ENCODE results near the gene ZBTB16. TPM values are rescaled to one million over a fixed set of nuclear protein-coding genes. Genes with fewer than 3 reads are reported as not detected.

Gene ZBTB16
- polyA plus RNA-seq, 1 donor from 2014 or later, result 0.45 TPM

DNA sequence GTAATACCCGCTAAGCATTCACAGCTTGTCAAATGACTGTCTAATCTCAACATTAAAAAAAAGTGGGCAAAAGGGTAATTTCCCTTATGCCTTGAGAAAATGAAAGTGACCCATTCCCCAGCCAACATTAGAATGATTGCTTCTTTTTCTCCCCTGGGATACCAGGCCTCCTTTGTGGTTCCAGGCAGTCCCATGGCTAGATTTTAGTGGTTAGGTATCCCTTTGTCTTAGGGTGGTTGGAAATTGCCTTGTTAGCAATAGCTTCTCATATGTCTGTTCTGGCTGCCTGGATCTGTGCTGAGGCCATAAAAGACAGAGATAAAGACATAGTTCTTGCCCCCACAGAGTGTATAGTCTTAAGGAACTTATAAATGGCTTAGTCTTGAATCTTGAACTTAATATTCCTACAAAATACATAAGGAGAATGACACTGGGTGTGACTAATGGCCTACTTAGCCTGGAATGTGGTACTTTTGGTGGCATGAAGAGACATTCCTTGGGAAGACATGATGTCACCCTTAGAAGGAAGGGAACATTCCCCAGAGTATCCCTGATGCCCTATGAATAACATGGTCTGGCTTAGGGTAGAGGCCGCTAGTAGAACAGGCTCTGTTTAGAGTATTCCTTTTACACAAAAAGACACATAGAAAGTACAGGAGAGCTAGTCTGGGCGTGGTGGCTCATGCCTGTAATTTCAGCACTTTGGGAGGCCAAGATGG lies 90.3 kb downstream of the ZBTB16 start:
- no peak overlapping the region for H2AFZ ChIP-seq (ENCODE audit: low read depth, low read length)
- H3K9me3 ChIP-seq (ENCODE audit: low read length), result no peaks in the 10 kb centered on the region
- H3K36me3 ChIP-seq (ENCODE audit: insufficient read depth, low read length), result no peaks in the 10 kb centered on the region
- H3K4me2 ChIP-seq (ENCODE audit: low read length), result no peak overlapping the region
- H3K27me3 ChIP-seq (ENCODE audit: insufficient read depth, low read depth, low read length), result no peaks in the 10 kb centered on the region
- H3K27ac ChIP-seq (ENCODE audit: low read length), result no peak overlapping the region
- no peaks in the 10 kb centered on the region for H4K20me1 ChIP-seq (ENCODE audit: insufficient read depth)
- H3K4me3 ChIP-seq (ENCODE audit: low read length), result no peak overlapping the region
- TF ChIP-seq SMC3 (conservative IDR thresholded peaks at IDR 0.05; ENCODE audit: poor library complexity), result no peak
- TF ChIP-seq MXI1 (conservative IDR thresholded peaks at IDR 0.05; ENCODE audit: poor library complexity, severe bottlenecking), result no peak
- TF ChIP-seq RAD21 (conservative IDR thresholded peaks at IDR 0.05), result no peak
- no peak for TF ChIP-seq TAF1 (IDR thresholded peaks at IDR 0.05; ENCODE audit: low read depth)
- TF ChIP-seq POLR2AphosphoS5 (IDR thresholded peaks at IDR 0.05), result no peak
- TF ChIP-seq EZH2 (IDR thresholded peaks at IDR 0.05; ENCODE audit: borderline replicate concordance, insufficient read depth, low read length, poor library complexity, severe bottlenecking), result no peak
- TF ChIP-seq, protein P1, sequence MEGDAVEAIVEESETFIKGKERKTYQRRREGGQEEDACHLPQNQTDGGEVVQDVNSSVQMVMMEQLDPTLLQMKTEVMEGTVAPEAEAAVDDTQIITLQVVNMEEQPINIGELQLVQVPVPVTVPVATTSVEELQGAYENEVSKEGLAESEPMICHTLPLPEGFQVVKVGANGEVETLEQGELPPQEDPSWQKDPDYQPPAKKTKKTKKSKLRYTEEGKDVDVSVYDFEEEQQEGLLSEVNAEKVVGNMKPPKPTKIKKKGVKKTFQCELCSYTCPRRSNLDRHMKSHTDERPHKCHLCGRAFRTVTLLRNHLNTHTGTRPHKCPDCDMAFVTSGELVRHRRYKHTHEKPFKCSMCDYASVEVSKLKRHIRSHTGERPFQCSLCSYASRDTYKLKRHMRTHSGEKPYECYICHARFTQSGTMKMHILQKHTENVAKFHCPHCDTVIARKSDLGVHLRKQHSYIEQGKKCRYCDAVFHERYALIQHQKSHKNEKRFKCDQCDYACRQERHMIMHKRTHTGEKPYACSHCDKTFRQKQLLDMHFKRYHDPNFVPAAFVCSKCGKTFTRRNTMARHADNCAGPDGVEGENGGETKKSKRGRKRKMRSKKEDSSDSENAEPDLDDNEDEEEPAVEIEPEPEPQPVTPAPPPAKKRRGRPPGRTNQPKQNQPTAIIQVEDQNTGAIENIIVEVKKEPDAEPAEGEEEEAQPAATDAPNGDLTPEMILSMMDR (IDR thresholded peaks at IDR 0.05; ENCODE audit: poor library complexity, severe bottlenecking), result no peak
- TF ChIP-seq REST (IDR thresholded peaks at IDR 0.05; ENCODE audit: borderline replicate concordance), result no peak
- TF ChIP-seq EP300 (conservative IDR thresholded peaks at IDR 0.05; ENCODE audit: poor library complexity, severe bottlenecking), result no peak
- peaks cover 6% of the 10 kb centered on the region for H3K79me2 ChIP-seq (replicated peaks; ENCODE audit: insufficient read depth, low read length)
- H3F3A ChIP-seq (ENCODE audit: insufficient read depth, low read length, poor library complexity, severe bottlenecking), result no peaks in the 10 kb centered on the region
- no peak overlapping the region for H3K9ac ChIP-seq (ENCODE audit: low read length)
- no peaks in the 10 kb centered on the region for H3K9me2 ChIP-seq (ENCODE audit: insufficient read depth, low read length)

- peaks cover 6% of the 10 kb centered on the region for H3K79me2 ChIP-seq (replicated peaks; ENCODE audit: insufficient read depth, low read length)
- no peak overlapping the region for H3K9ac ChIP-seq (ENCODE audit: low read length)
- H3K4me3 ChIP-seq (ENCODE audit: low read length), result no peak overlapping the region
- no peak overlapping the region for H3K4me2 ChIP-seq (ENCODE audit: low read length)
- no peak overlapping the region for H2AFZ ChIP-seq (ENCODE audit: low read depth, low read length)
- no peak for TF ChIP-seq SMC3 (conservative IDR thresholded peaks at IDR 0.05; ENCODE audit: poor library complexity)
- TF ChIP-seq EP300 (conservative IDR thresholded peaks at IDR 0.05; ENCODE audit: poor library complexity, severe bottlenecking), result no peak
- TF ChIP-seq MXI1 (conservative IDR thresholded peaks at IDR 0.05; ENCODE audit: poor library complexity, severe bottlenecking), result no peak
- TF ChIP-seq TAF1 (IDR thresholded peaks at IDR 0.05; ENCODE audit: low read depth), result no peak
- TF ChIP-seq POLR2AphosphoS5 (IDR thresholded peaks at IDR 0.05), result no peak
- no peak for TF ChIP-seq RAD21 (conservative IDR thresholded peaks at IDR 0.05)
- no peak for TF ChIP-seq REST (IDR thresholded peaks at IDR 0.05; ENCODE audit: borderline replicate concordance)
- TF ChIP-seq EZH2 (IDR thresholded peaks at IDR 0.05; ENCODE audit: borderline replicate concordance, insufficient read depth, low read length, poor library complexity, severe bottlenecking), result no peak
- TF ChIP-seq, protein P1 (IDR thresholded peaks at IDR 0.05; ENCODE audit: poor library complexity, severe bottlenecking), result no peak
- H3F3A ChIP-seq (ENCODE audit: insufficient read depth, low read length, poor library complexity, severe bottlenecking), result no peaks in the 10 kb centered on the region
- H3K27me3 ChIP-seq (ENCODE audit: insufficient read depth, low read depth, low read length), result no peaks in the 10 kb centered on the region
- no peaks in the 10 kb centered on the region for H3K9me3 ChIP-seq (ENCODE audit: low read length)
- no peak overlapping the region for H3K27ac ChIP-seq (ENCODE audit: low read length)
- H3K9me2 ChIP-seq (ENCODE audit: insufficient read depth, low read length), result no peaks in the 10 kb centered on the region
- no peaks in the 10 kb centered on the region for H3K36me3 ChIP-seq (ENCODE audit: insufficient read depth, low read length)
- no peaks in the 10 kb centered on the region for H4K20me1 ChIP-seq (ENCODE audit: insufficient read depth)
Observed at GRCh38 chr11:114150671-114151070, 91.2 kb downstream of the ZBTB16 start.
